C4-2B (cell line): Measurements from ENCODE around the gene LSAMP.

Experiments used
- H3K27ac ChIP-seq: fragments of 450-650 bp; 2 replicates; pipeline ENCODE4 v1.5.1; 2017
- CTCF ChIP-seq: fragments of 450-650 bp; conservative IDR thresholded peaks from 2 replicates; pipeline ENCODE4 v1.5.1; 2017; ENCODE audit warnings: mild to moderate bottlenecking
- ZFX ChIP-seq: fragments of 450-650 bp; IDR thresholded peaks from 2 replicates; pipeline ENCODE4 v1.6.1; 2017

LSAMP gene

DNA sequence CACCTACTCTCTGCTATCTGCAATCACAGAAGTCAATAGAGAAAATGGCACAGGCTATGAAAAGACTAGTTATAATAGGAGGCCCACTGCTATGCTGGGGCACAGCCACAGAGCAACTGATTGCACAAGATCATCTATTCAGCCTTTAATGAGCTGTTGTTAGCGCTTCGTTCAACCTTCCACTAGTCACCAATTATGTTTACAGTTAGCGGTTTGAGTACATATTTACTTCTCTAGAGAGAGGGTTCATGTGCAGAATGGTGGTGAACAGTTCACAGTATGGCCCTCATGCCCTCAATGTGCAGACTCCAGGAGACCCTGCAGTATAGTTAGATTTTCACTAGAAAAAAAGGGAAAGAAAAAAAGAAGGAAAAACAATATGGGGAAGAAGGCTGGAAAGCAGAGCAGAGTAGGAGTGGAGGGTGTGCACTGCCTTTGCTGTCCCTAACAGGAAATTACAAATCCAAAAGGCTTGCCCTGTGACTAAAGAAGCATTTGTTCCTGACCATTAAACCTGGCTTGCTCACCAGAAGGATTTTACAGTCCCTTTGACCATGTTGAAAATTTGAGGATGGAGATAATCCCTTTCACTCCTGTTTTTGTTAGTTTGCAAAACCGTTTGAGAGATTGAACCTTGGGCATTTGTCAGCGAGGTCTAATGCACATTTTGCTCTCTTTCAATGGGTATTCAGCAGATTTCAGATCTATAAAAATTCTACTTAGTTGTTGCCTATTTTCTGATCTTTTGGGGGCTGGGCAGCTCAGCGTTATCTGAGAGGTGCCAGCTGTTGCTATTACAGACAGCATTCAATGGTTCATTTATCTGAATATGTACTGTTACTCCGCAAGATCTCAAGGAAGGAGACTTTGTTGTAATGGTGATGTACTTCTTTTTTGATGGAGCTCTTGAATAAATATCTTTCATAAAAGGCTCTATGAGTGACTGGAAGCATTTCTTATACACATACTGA lies 296.1 kb downstream of the LSAMP start:
- no peak for TF ChIP-seq ZFX
- no peak for TF ChIP-seq CTCF
- H3K27ac ChIP-seq = no peak overlapping the region

- TF ChIP-seq CTCF (no peak), ZFX (no peak)
- no peak overlapping the region for H3K27ac ChIP-seq
Observed at GRCh38 chr3:116145613-116146012, 299.7 kb downstream of the LSAMP start.

GRCh38 chr3:116141724-116142123 lies 303.6 kb downstream of the LSAMP start:
- H3K27ac ChIP-seq = no peak overlapping the region
- TF ChIP-seq ZFX = no peak
- TF ChIP-seq CTCF = no peak

DNA sequence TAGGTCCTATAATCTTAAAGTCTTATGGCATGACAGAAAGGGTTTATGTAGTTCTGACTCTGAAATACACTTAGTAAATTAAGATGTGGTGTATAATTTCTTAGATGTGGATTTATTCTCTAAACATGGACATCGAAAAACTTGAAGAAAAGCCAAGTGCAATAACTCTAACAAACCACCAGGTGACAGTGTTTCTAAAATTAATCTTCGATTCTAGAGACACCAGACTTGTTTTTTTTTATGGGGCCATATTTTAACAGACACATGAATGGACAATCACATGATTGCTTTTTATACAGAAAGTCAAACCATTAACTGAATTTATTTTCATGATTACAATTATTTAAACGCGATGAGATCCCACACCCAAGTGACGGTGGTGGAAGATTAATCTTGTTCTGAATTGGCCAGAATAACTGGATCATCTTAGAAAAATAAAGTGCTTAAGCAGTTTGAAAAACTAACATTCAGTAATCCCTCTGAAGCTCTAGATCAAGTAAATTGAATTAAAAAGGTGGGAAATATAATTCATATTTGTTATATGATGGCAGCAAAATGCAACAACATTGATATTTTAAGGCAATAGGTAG lies 305.1 kb downstream of the LSAMP start:
- TF ChIP-seq CTCF = peak; percentile 90
- TF ChIP-seq ZFX = no peak
- no peak overlapping the region for H3K27ac ChIP-seq

- no peak for TF ChIP-seq CTCF
- TF ChIP-seq ZFX = no peak
- no peak overlapping the region for H3K27ac ChIP-seq
Observed at GRCh38 chr3:116139641-116140040, 305.6 kb downstream of the LSAMP start.

- TF ChIP-seq CTCF (no peak), ZFX (no peak)
- H3K27ac ChIP-seq = no peak overlapping the region
Observed at GRCh38 chr3:116135457-116136085, 309.7 kb downstream of the LSAMP start.
